Fibroblast of mammary gland (primary cell): ENCODE results near the gene KIF3C.
A peak's percentile ranks its signal among the peaks of the same experiment; 100 is the strongest.

ENCODE experiments used
- DNase-seq: peaks from one replicate; pipeline ENCODE4 v3.0.0-alpha.2; 2010; ENCODE audit warnings: low read depth
- H3K4me3 ChIP-seq: 2 replicates; pipeline ENCODE4 v1.5.1; 2011; ENCODE audit warnings: low read depth, mild to moderate bottlenecking, low read length, moderate library complexity; ENCODE audit not compliant: control insufficient read depth
- TF ChIP-seq, protein P1 (sequence below): conservative IDR thresholded peaks from 2 replicates; pipeline ENCODE4 v1.5.1; 2011; ENCODE audit warnings: low read depth, low read length, inconsistent platforms; ENCODE audit not compliant: control insufficient read depth, insufficient read depth

The KIF3C gene

GRCh38 chr2:25891672-25892071, 90.6 kb downstream of the KIF3C start:
- no peak overlapping the region for H3K4me3 ChIP-seq
- TF ChIP-seq, protein P1, sequence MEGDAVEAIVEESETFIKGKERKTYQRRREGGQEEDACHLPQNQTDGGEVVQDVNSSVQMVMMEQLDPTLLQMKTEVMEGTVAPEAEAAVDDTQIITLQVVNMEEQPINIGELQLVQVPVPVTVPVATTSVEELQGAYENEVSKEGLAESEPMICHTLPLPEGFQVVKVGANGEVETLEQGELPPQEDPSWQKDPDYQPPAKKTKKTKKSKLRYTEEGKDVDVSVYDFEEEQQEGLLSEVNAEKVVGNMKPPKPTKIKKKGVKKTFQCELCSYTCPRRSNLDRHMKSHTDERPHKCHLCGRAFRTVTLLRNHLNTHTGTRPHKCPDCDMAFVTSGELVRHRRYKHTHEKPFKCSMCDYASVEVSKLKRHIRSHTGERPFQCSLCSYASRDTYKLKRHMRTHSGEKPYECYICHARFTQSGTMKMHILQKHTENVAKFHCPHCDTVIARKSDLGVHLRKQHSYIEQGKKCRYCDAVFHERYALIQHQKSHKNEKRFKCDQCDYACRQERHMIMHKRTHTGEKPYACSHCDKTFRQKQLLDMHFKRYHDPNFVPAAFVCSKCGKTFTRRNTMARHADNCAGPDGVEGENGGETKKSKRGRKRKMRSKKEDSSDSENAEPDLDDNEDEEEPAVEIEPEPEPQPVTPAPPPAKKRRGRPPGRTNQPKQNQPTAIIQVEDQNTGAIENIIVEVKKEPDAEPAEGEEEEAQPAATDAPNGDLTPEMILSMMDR = no peak
- no peak for DNase-seq

DNA sequence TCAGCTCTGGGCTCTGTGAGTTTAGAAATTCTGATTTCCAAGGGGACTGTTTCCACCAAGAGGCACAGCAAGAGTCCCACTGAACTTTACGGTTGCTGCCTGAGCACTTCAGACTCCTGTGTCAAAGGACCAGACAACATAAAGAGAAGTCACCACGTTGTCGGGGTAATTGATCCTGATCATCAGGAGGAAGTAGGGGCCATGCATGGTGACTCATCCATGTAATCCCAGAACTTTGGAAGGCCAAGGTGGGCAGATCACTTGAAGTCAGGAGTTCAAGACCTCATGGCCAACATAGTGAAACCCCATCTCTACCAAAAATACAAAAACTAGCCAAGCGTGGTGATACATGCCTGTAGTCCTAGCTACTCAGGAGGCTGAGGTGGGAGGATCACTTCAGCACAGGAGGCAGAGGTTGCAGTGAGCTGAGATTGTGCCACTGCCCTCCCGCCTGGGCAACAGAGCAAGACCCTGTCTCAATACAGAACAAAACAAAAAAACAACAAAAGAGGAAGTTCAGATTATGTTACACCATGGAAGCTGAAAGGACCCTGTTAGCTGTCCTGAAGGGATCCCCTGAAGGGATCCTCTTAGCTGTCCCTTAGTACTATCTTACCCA, 94.6 kb downstream of the KIF3C start:
- TF ChIP-seq, protein P1 = no peak
- no peak overlapping the region for H3K4me3 ChIP-seq
- DNase-seq = no peak

DNA sequence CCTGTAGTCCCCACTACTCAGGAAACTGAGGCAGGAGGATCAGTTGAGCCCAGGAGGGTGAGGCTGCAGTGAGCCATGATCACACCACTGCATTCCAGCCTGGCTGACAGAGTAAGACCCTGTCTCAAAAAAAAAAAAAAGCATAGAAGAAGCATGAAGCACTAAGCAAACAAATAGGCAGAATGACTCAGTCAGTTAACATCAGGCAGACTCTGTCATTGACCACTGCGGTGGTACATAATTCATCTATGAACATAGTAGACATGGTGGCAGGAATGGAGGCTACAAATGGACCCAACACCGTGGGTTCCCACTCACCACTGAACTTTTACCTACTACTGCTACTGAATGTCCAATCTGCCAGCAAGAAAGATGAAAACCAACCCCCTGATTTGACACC, 96.4 kb downstream of the KIF3C start:
- peak; percentile 93 for DNase-seq
- no peak overlapping the region for H3K4me3 ChIP-seq
- TF ChIP-seq, protein P1 = no peak

- H3K4me3 ChIP-seq = no peak overlapping the region
- TF ChIP-seq, protein P1 = no peak
- no peak for DNase-seq
These were observed 100.5 kb downstream of the KIF3C start for GRCh38 chr2:25881764-25882163.

- TF ChIP-seq, protein P1 = no peak
- H3K4me3 ChIP-seq = peak overlapping the region; percentile 47
- DNase-seq = peak; percentile 80
These were observed 103.1 kb downstream of the KIF3C start for GRCh38 chr2:25879133-25879730.

GRCh38 chr2:25878361-25879132, 103.8 kb downstream of the KIF3C start, which contains the start of gene ASXL2:
TSS of gene ASXL2 (minus strand) at chr2:25878487. CDS start at chr2:25878222, 265 bp downstream.
- peak; percentile 93 for DNase-seq
- H3K4me3 ChIP-seq = peak within 1 kb of the TSS; percentile 95
- TF ChIP-seq, protein P1 = no peak
